GM12878 (cell line): ENCODE measurements around the gene MBOAT2. TPM values are rescaled to one million over a fixed set of nuclear protein-coding genes. Genes with fewer than 3 reads are reported as not detected.
"Not testable (repeated sequence)": the region's sequence is repeated elsewhere in the genome, so short reads cannot be mapped to it uniquely, and the experiment has no call there.

ENCODE experiments used
- ATAC-seq: fragments of 200-7000 bp; cut with Tn5 transposase; 3 replicates; pipeline ENCODE4 v1.9.1; 2020; ENCODE audit warnings: mild to moderate bottlenecking, moderate library complexity
- BruUV-seq: library from RNA; stranded (reverse); fragments of 400-500 nt; replicated peaks from 2 replicates; lab custom pipeline; 2021; lab: Mats Ljungman, UMichigan
- CTCF ChIA-PET: fragments of 300-600 bp; sonication (Branson Sonifier 250); formaldehyde crosslinking; extraction: SDS; loops from one replicate; lab custom pipeline; 2021; ENCODE audit warnings: inconsistent platforms; lab: Yijun Ruan, JAX
- POLR2A ChIA-PET: fragments of 350-600 bp; formaldehyde crosslinking; extraction: SDS; loops from one replicate; lab custom pipeline; 2021; ENCODE audit warnings: inconsistent platforms; lab: Charles Lee
- RAD21 ChIA-PET: fragments of 300-600 bp; sonication (Branson Sonifier 250); formaldehyde crosslinking; loops from one replicate; lab custom pipeline; 2023; ENCODE audit warnings: antibody characterized with exemption; ENCODE audit not compliant: unreplicated experiment; lab: Charles Lee
- SMC1A ChIA-PET: fragments of 300-600 bp; sonication (Branson Sonifier 250); formaldehyde crosslinking; loops from one replicate; lab custom pipeline; 2023; ENCODE audit not compliant: unreplicated experiment, uncharacterized antibody; lab: Charles Lee
- DNase-seq: peaks from one replicate; pipeline ENCODE4 v3.0.0-alpha.2; 2011; ENCODE audit warnings: low read depth, low spot score
- FAIRE-seq: peaks from 3 replicates; lab custom pipeline; 2011; peaks lifted over from hg19 to GRCh38; lab: Jason Lieb, UNC
- H2AFZ ChIP-seq: 2 replicates; pipeline ENCODE4 v1.6.0; 2011; ENCODE audit warnings: low read depth, low read length, control low read depth; ENCODE audit not compliant: control insufficient read depth
- H3K27ac ChIP-seq: 2 replicates; pipeline ENCODE4 v1.5.1; 2011; ENCODE audit warnings: control low read depth; ENCODE audit not compliant: control insufficient read depth, insufficient read depth
- H3K27me3 ChIP-seq, 2 experiments: replicated peaks in 1 of 2; 2 replicates each; pipeline versions ENCODE4 v1.6.0 to v1.6.1; 2011; ENCODE audit warnings: low read length in 1 of 2; ENCODE audit not compliant: control insufficient read depth in 2 of 2, insufficient read depth in 2 of 2
- H3K36me3 ChIP-seq, 2 experiments: 2 replicates each; pipeline ENCODE4 v1.5.1; 2011; ENCODE audit warnings: low read length in 1 of 2; ENCODE audit not compliant: control insufficient read depth in 2 of 2, insufficient read depth in 2 of 2
- H3K4me1 ChIP-seq: 2 replicates; pipeline ENCODE4 v1.6.1; 2011; ENCODE audit warnings: mild to moderate bottlenecking, low read length, moderate library complexity, mixed read lengths; ENCODE audit not compliant: control insufficient read depth, insufficient read depth
- H3K4me2 ChIP-seq: 2 replicates; pipeline ENCODE4 v1.6.0; 2011; ENCODE audit warnings: control low read depth; ENCODE audit not compliant: control insufficient read depth, insufficient read depth
- H3K4me3 ChIP-seq: fragments of 200-600 bp; sonication (generic); 2 replicates; pipeline ENCODE4 v1.5.1; 2016
- H3K79me2 ChIP-seq: 2 replicates; pipeline ENCODE4 v1.6.0; 2011; ENCODE audit warnings: low read length; ENCODE audit not compliant: control insufficient read depth, insufficient read depth
- H3K9ac ChIP-seq: 2 replicates; pipeline ENCODE4 v1.8.0; 2011; ENCODE audit warnings: low read length, control low read depth, mixed read lengths; ENCODE audit not compliant: control insufficient read depth, insufficient read depth
- H3K9me3 ChIP-seq: replicated peaks from 3 replicates; pipeline ENCODE4 v1.5.1; 2011; ENCODE audit warnings: mild to moderate bottlenecking, low read length; ENCODE audit not compliant: control insufficient read depth, insufficient read depth
- H4K20me1 ChIP-seq: 2 replicates; pipeline ENCODE4 v1.6.0; 2011; ENCODE audit not compliant: control insufficient read depth, insufficient read depth
- CBX3 ChIP-seq: fragments of 200-600 bp; sonication (generic); IDR thresholded peaks from 2 replicates; pipeline ENCODE4 v1.6.1; 2016; ENCODE audit warnings: low read depth, borderline replicate concordance
- SMC3 ChIP-seq: IDR thresholded peaks from 2 replicates; pipeline ENCODE4 v1.6.1; 2011; ENCODE audit warnings: low read length, improper control_type of control experiment, borderline replicate concordance
- WGBS: methylation state at CpG from one replicate; pipeline ENCODE4 v1.1.6; 2016; ENCODE audit warnings: low lambda C conversion rate; ENCODE audit not compliant: insufficient replicate concordance, insufficient coverage; ENCODE audit errors: missing lambda C conversion rate; 5-methylcytosine and 5-hydroxymethylcytosine counted together
- in situ Hi-C: fragments of 300-500 bp; cut with MboI; formaldehyde crosslinking; loops from 9 replicates; pipeline ENCODE4 v1.14.3; 2018; ENCODE audit warnings: mixed read lengths
- intact Hi-C: fragments of 100-400 bp; cut with micrococcal nuclease; formaldehyde crosslinking; loops from one replicate; pipeline ENCODE4 v1.14.2; 2022; ENCODE audit not compliant: unreplicated experiment
- polyA plus RNA-seq, 11 experiments: library from polyadenylated mRNA; depleted of rRNA in 4 of 11; unstranded in 6 of 11; stranded (reverse) in 5 of 11; fragments of >200 nt; fragmentation: Nextera tagmentation in 4 of 11; fragmentation: Illumina TruSeq in 1 of 11; extraction: Ambion mirVana in 4 of 11; extraction: Trizol in 1 of 11; gene quantifications; 1 replicate in 1 of 11; 2 replicates in 10 of 11; pipeline versions ENCODE4 v1.2.1 to v1.2.3, GENCODE V29; 2011 to 2016; ENCODE audit warnings: inconsistent platforms in 2 of 11, missing spikeins in 2 of 11, low read depth in 1 of 11
- total RNA-seq, 4 experiments: library from RNA; depleted of rRNA in 3 of 4; stranded (reverse); fragments of >200 nt in 3 of 4; fragmentation: Illumina TruSeq in 1 of 4; extraction: Trizol in 1 of 4; gene quantifications; 2 replicates each; pipeline versions ENCODE4 v1.2.1 to v1.2.3, GENCODE V29; 2013 to 2021

MBOAT2 gene
- total and polyA plus RNA-seq, 10 of the 15 experiments (the other 5 are each of a cell fraction or from before 2014, with no cell fraction given): 0.08 to 40.6 (median 1.8) TPM

DNA sequence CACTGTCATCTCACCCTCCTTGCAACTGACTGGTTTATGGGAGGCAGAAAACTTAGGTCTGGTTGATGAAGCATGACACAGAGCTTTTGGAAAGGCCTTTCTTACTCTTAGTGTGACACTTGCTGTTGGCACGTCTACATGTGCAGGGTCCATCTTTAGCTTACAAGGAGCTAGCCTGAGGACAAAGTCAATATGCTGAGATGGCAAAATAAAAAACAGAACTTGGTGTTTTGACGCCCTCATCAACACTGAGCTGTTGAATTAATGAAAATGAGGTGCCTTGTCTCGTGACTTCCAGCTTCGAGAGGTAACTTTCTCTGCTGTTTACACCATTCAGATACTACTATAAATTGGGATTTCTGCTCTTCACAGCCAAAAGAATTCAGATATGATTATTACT, 87.5 kb downstream of the MBOAT2 start:
- intact Hi-C loops (no loop called here), in situ Hi-C loops (no loop called here)
- ChIA-PET SMC1A (interaction anchor here (0.7 to 1.5 kb wide), 3 partner anchors 9 to 19 kb away, joined by 3 to 6 read pairs (median 3); no protein-coding TSS in a partner anchor), RAD21 (interaction anchor here (0.9 kb wide), 1 partner anchor 43 kb away, joined by 3 read pairs; no protein-coding TSS in a partner anchor), POLR2A (no interaction called here), CTCF (no interaction called here)
- 40% methylated on average over 4 of the region's 4 CpGs for WGBS
- TF ChIP-seq CBX3 (no peak), SMC3 (no peak)
- H3K9ac ChIP-seq: no peak overlapping the region
- H4K20me1 ChIP-seq: no peaks in the 10 kb centered on the region
- no peaks in the 10 kb centered on the region for H3K27me3 ChIP-seq
- no peaks in the 10 kb centered on the region for H3K36me3 ChIP-seq
- no peaks in the 10 kb centered on the region for H3K4me1 ChIP-seq
- H3K79me2 ChIP-seq: no peaks in the 10 kb centered on the region
- no peak overlapping the region for H2AFZ ChIP-seq
- ATAC-seq (no peak), FAIRE-seq (no peak), DNase-seq (no peak)
- no peak overlapping the region for H3K4me3 ChIP-seq
- peaks cover 5% of the 10 kb centered on the region; the same call in 2 of the 3 replicates for H3K9me3 ChIP-seq
- no TSS peak for BruUV-seq
- H3K4me2 ChIP-seq: no peak overlapping the region
- no peak overlapping the region for H3K27ac ChIP-seq

GRCh38 chr2:8913767-8914166, 89.7 kb downstream of the MBOAT2 start:
- H3K4me1 ChIP-seq, H3K9me3 ChIP-seq, H3K9ac ChIP-seq, H3K4me3 ChIP-seq, intact Hi-C loops, H3K27me3 ChIP-seq, BruUV-seq, DNase-seq, H3K79me2 ChIP-seq, in situ Hi-C loops, H3K36me3 ChIP-seq, H3K4me2 ChIP-seq, POLR2A ChIA-PET, H3K27ac ChIP-seq, RAD21 ChIA-PET, H4K20me1 ChIP-seq, ATAC-seq, CTCF ChIA-PET, FAIRE-seq, H2AFZ ChIP-seq: not testable (repeated sequence)
- WGBS: 51% methylated on average over 5 of the region's 5 CpGs
- SMC1A ChIA-PET: interaction anchor here (0.6 kb wide), 1 partner anchor 1594 kb away, joined by 3 read pairs; no protein-coding TSS in a partner anchor
